PC-3 (cell line): ENCODE measurements around the gene OTOL1. TPM values are rescaled to one million over a fixed set of nuclear protein-coding genes. Genes with fewer than 3 reads are reported as not detected.

Source experiments
- ATAC-seq: fragments of 200-7000 bp; cut with Tn5 transposase; 2 replicates; pipeline ENCODE4 v1.9.1; 2020; ENCODE audit warnings: mild to moderate bottlenecking, moderate library complexity
- Bru-seq: library from RNA; stranded (reverse); fragments of 400-500 nt; gene quantifications from one replicate; lab custom pipeline; 2021; lab: Mats Ljungman, UMichigan
- BruChase-seq, 2 experiments: library from RNA; stranded (reverse); fragments of 400-500 nt; gene quantifications; one replicate each; lab custom pipeline; 2021; lab: Mats Ljungman, UMichigan
- BruUV-seq: library from RNA; stranded (reverse); fragments of 400-500 nt; replicated peaks from 2 replicates; lab custom pipeline; 2021; lab: Mats Ljungman, UMichigan
- CTCF ChIA-PET: fragments of 300-600 bp; sonication (Branson Sonifier 250); formaldehyde crosslinking; loops from one replicate; lab custom pipeline; 2022; ENCODE audit warnings: antibody characterized with exemption; lab: Charles Lee
- POLR2A ChIA-PET: fragments of 300-600 bp; sonication (Branson Sonifier 250); formaldehyde crosslinking; loops from one replicate; lab custom pipeline; 2022; ENCODE audit warnings: antibody characterized with exemption; ENCODE audit not compliant: unreplicated experiment; lab: Charles Lee
- DNase-seq: peaks from one replicate; pipeline ENCODE4 v3.0.0-alpha.2; 2015
- H2AFZ ChIP-seq: fragments of 300-600 bp; sonication (generic); 2 replicates; pipeline ENCODE4 v1.6.0; 2016; ENCODE audit warnings: antibody characterized with exemption, low read length
- H3F3A ChIP-seq: fragments of 300-600 bp; sonication (generic); one replicate; pipeline ENCODE4 v1.6.0; 2017; ENCODE audit warnings: antibody characterized with exemption, low read length, control low read depth, mild to moderate bottlenecking; ENCODE audit not compliant: unreplicated experiment
- H3K27ac ChIP-seq: fragments of 300-600 bp; sonication (generic); 2 replicates; pipeline ENCODE4 v1.5.1; 2016; ENCODE audit warnings: mild to moderate bottlenecking, low read length
- H3K27me3 ChIP-seq: fragments of 300-600 bp; sonication (generic); 2 replicates; pipeline ENCODE4 v1.6.1; 2016; ENCODE audit warnings: low read length, mixed read lengths
- H3K36me3 ChIP-seq: fragments of 300-600 bp; sonication (generic); 2 replicates; pipeline ENCODE4 v1.6.1; 2016; ENCODE audit warnings: low read depth, mixed run types, low read length, mixed read lengths
- H3K4me1 ChIP-seq: fragments of 300-600 bp; sonication (generic); 2 replicates; pipeline ENCODE4 v1.5.1; 2016; ENCODE audit warnings: low read length; ENCODE audit not compliant: insufficient read depth
- H3K4me2 ChIP-seq: fragments of 300-600 bp; sonication (generic); 2 replicates; pipeline ENCODE4 v1.6.0; 2016; ENCODE audit warnings: low read length
- H3K4me3 ChIP-seq: fragments of 300-600 bp; sonication (generic); 2 replicates; pipeline ENCODE4 v1.5.1; 2016; ENCODE audit warnings: mild to moderate bottlenecking, low read length, mixed read lengths
- H3K79me2 ChIP-seq: fragments of 300-600 bp; sonication (generic); 2 replicates; pipeline ENCODE4 v1.6.1; 2017; ENCODE audit warnings: low read length, mixed read lengths
- H3K9ac ChIP-seq: fragments of 300-600 bp; sonication (generic); 2 replicates; pipeline ENCODE4 v1.6.0; 2016; ENCODE audit warnings: mild to moderate bottlenecking, low read length
- H3K9me2 ChIP-seq: fragments of 300-600 bp; sonication (generic); replicated peaks from 2 replicates; pipeline ENCODE4 v1.6.1; 2016; ENCODE audit warnings: mixed run types, low read length, mixed read lengths
- H3K9me3 ChIP-seq: fragments of 300-600 bp; sonication (generic); 2 replicates; pipeline ENCODE4 v1.6.1; 2016; ENCODE audit warnings: low read length, mixed read lengths
- H4K20me1 ChIP-seq: fragments of 300-600 bp; sonication (generic); 2 replicates; pipeline ENCODE4 v1.6.1; 2016; ENCODE audit warnings: low read length, mixed read lengths
- CTCF ChIP-seq: fragments of 300-600 bp; sonication (generic); conservative IDR thresholded peaks from 2 replicates; pipeline ENCODE4 v1.5.1; 2017; ENCODE audit warnings: antibody characterized with exemption, low read depth, mild to moderate bottlenecking, low read length
- EZH2 ChIP-seq: fragments of 300-600 bp; sonication (generic); IDR thresholded peaks from one replicate; pipeline ENCODE4 v1.6.1; 2017; ENCODE audit warnings: antibody characterized with exemption, mild to moderate bottlenecking, low read length; ENCODE audit not compliant: unreplicated experiment
- EZH2phosphoT487 ChIP-seq: fragments of 300-600 bp; sonication (generic); IDR thresholded peaks from 2 replicates; pipeline ENCODE4 v1.6.1; 2018; ENCODE audit warnings: mild to moderate bottlenecking, antibody characterized with exemption, low read length, borderline replicate concordance
- intact Hi-C: fragments of 100-400 bp; cut with micrococcal nuclease; formaldehyde crosslinking; loops from 2 replicates; pipeline ENCODE4 v1.9.0; 2023
- long read RNA-seq: library from polyadenylated mRNA; unstranded; transcript quantifications from one replicate; pipeline ENCODE4 v2.0.0, GENCODE V29; 2021; ENCODE audit not compliant: unreplicated experiment
- total RNA-seq: library from RNA; depleted of rRNA; stranded (reverse); fragments of >200 nt; gene quantifications from 2 replicates; pipeline ENCODE4 v1.2.3, GENCODE V29; 2014; rRNA removed

OTOL1 gene
- total RNA-seq (not detected in 2 replicates), Bru-seq, nascent RNA (percentile 13 among the genes with signal in this experiment), BruChase-seq, experiment 1, labeled RNA remaining after a 6-hour chase (not detected), BruChase-seq, experiment 2, labeled RNA remaining after a 2-hour chase (percentile 13 among the genes with signal in this experiment)
- long read RNA-seq, result 0 reads

DNA sequence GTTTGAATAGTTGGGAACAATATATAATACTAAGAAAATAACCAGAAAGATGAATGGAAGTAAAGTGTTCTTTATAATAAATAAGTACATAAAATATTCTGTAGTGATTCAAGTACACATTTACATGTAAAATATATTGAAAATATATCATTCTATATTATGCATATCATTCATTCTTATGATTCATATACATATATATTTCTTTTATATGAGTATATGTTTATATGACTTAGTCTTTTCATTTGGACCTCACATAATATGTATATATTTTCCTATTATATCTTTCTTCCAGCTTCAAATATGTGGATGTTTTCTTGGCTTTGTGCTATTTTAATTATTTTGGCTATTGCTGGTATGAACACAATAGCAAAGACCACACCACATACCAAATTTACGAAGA, at the start of gene OTOL1:
Gene OTOL1 (plus strand): TSS at position 301 of the 400 bp plus-strand sequence. CDS start 0 bp downstream, at position 301.
- TF ChIP-seq CTCF (no peak), EZH2 (no peak), EZH2phosphoT487 (no peak)
- ATAC-seq (no peak), DNase-seq (no peak)
- Histone ChIP-seq H3K9me3 (peaks cover 6% of the 10 kb centered on the region; the same call in 1 of the 2 replicates), H3K4me3 (no peak within 1 kb of the TSS), H4K20me1 (no peaks in the 10 kb centered on the region), H3K4me1 (peaks cover 10% of the 10 kb centered on the region), H3K9ac (no peak within 1 kb of the TSS), H3K9me2 (no peaks in the 10 kb centered on the region), H3K27ac (no peak within 1 kb of the TSS), H3K79me2 (no peaks in the 10 kb centered on the region), H3K36me3 (no peaks in the 10 kb centered on the region), H2AFZ (no peak within 1 kb of the TSS), H3F3A (no peaks in the 10 kb centered on the region), H3K27me3 (no peaks in the 10 kb centered on the region), H3K4me2 (no peak within 1 kb of the TSS)
- intact Hi-C loops, result no loop called here
- ChIA-PET CTCF (no interaction called here), POLR2A (no interaction called here)
- BruUV-seq, result no TSS peak

GRCh38 chr3:161449785-161450184, 46.8 kb upstream of the OTOL1 start:
- ATAC-seq (peak; percentile 24), DNase-seq (peak; percentile 38)
- intact Hi-C loops, result no loop called here
- H3K9me2 ChIP-seq, result no peaks in the 10 kb centered on the region
- ChIA-PET POLR2A (no interaction called here), CTCF (interaction anchor here (0.6 to 1.0 kb wide), 2 partner anchors 43 to 109 kb away, joined by 3 to 9 read pairs; no protein-coding TSS in a partner anchor)
- no peaks in the 10 kb centered on the region for H3K9me3 ChIP-seq
- H3K4me1 ChIP-seq, result peaks cover 6% of the 10 kb centered on the region
- no peaks in the 10 kb centered on the region for H3K79me2 ChIP-seq
- H3K4me3 ChIP-seq, result no peak overlapping the region
- H2AFZ ChIP-seq, result no peak overlapping the region
- H4K20me1 ChIP-seq, result no peaks in the 10 kb centered on the region
- H3K27ac ChIP-seq, result no peak overlapping the region
- no peaks in the 10 kb centered on the region for H3F3A ChIP-seq
- H3K36me3 ChIP-seq, result no peaks in the 10 kb centered on the region
- no TSS peak for BruUV-seq
- no peak overlapping the region for H3K9ac ChIP-seq
- no peak overlapping the region for H3K4me2 ChIP-seq
- H3K27me3 ChIP-seq, result no peaks in the 10 kb centered on the region
- TF ChIP-seq EZH2phosphoT487 (no peak), CTCF (peak; percentile 55), EZH2 (no peak)

- Histone ChIP-seq H3K4me2 (no peak overlapping the region), H3K36me3 (no peaks in the 10 kb centered on the region), H4K20me1 (no peaks in the 10 kb centered on the region), H3K4me1 (no peaks in the 10 kb centered on the region), H2AFZ (no peak overlapping the region), H3K4me3 (no peak overlapping the region), H3F3A (no peaks in the 10 kb centered on the region), H3K27me3 (no peaks in the 10 kb centered on the region), H3K79me2 (no peaks in the 10 kb centered on the region), H3K9me2 (no peaks in the 10 kb centered on the region), H3K27ac (no peak overlapping the region), H3K9me3 (no peaks in the 10 kb centered on the region), H3K9ac (no peak overlapping the region)
- ATAC-seq (no peak), DNase-seq (no peak)
- ChIA-PET POLR2A (no interaction called here), CTCF (no interaction called here)
- BruUV-seq, result no TSS peak
- TF ChIP-seq CTCF, result no peak
- no peak for TF ChIP-seq EZH2phosphoT487
- no peak for TF ChIP-seq EZH2
- intact Hi-C loops, result no loop called here
These were observed 44.4 kb upstream of the OTOL1 start for GRCh38 chr3:161452179-161452578.
